HG03520 (cell line): ENCODE data around the gene SPSB4.

ENCODE experiments used
- ATAC-seq: cut with Tn5 transposase; IDR thresholded peaks from one replicate; pipeline ENCODE4 v1.9.1; 2021; ENCODE audit warnings: mild to moderate bottlenecking, moderate library complexity; ENCODE audit not compliant: unreplicated experiment

SPSB4 gene

GRCh38 chr3:141073580-141073979 is 22.4 kb downstream of the SPSB4 start:
- no peak for ATAC-seq

- ATAC-seq = no peak
Measured at GRCh38 chr3:141074529-141074928, 23.4 kb downstream of the SPSB4 start.

- ATAC-seq = no peak
Measured at GRCh38 chr3:141076036-141076773, 25.1 kb downstream of the SPSB4 start.

- no peak for ATAC-seq
Measured at GRCh38 chr3:141076797-141077571, 25.8 kb downstream of the SPSB4 start.

- no peak for ATAC-seq
Measured at GRCh38 chr3:141077631-141078030, 26.5 kb downstream of the SPSB4 start.

- no peak for ATAC-seq
Measured at GRCh38 chr3:141078200-141078599, 27.1 kb downstream of the SPSB4 start.

GRCh38 chr3:141080431-141080830 is 29.3 kb downstream of the SPSB4 start:
- no peak for ATAC-seq

GRCh38 chr3:141081141-141081795 is 30.1 kb downstream of the SPSB4 start:
- ATAC-seq = no peak

- ATAC-seq = no peak
Measured at GRCh38 chr3:141082064-141082463, 30.9 kb downstream of the SPSB4 start.

GRCh38 chr3:141083226-141083625 is 32.1 kb downstream of the SPSB4 start:
- no peak for ATAC-seq

GRCh38 chr3:141083836-141084649 is 32.9 kb downstream of the SPSB4 start:
- no peak for ATAC-seq

GRCh38 chr3:141085343-141086070 is 34.4 kb downstream of the SPSB4 start:
- no peak for ATAC-seq

- no peak for ATAC-seq
Measured at GRCh38 chr3:141086188-141086587, 35.0 kb downstream of the SPSB4 start.

GRCh38 chr3:141087076-141087777 is 36.1 kb downstream of the SPSB4 start:
- no peak for ATAC-seq

- no peak for ATAC-seq
Measured at GRCh38 chr3:141087778-141088130, 36.6 kb downstream of the SPSB4 start.

GRCh38 chr3:141089339-141090152 is 38.4 kb downstream of the SPSB4 start:
- ATAC-seq = no peak

GRCh38 chr3:141091426-141091825 is 40.3 kb downstream of the SPSB4 start:
- ATAC-seq = no peak

GRCh38 chr3:141092663-141093062 is 41.5 kb downstream of the SPSB4 start:
- ATAC-seq = no peak

- ATAC-seq = no peak
Measured at GRCh38 chr3:141093397-141093796, 42.2 kb downstream of the SPSB4 start.
